DLD1 (cell line): ENCODE data around the gene SPSB4.

Experiments used
- in situ Hi-C: cut with HindIII; loops from 2 replicates; pipeline ENCODE4 v1.10.0; 2017; ENCODE audit warnings: low sequenced_read_pairs

SPSB4 gene

GRCh38 chr3:141052201-141053069, 1.3 kb downstream of the SPSB4 start:
- in situ Hi-C loops = no loop called here

- in situ Hi-C loops = no loop called here
Measured at GRCh38 chr3:141055136-141055535, 4.0 kb downstream of the SPSB4 start.

GRCh38 chr3:141055536-141056445, 4.6 kb downstream of the SPSB4 start:
- in situ Hi-C loops = no loop called here

- in situ Hi-C loops = no loop called here
Measured at GRCh38 chr3:141056751-141057171, 5.6 kb downstream of the SPSB4 start.

- in situ Hi-C loops = no loop called here
Measured at GRCh38 chr3:141057436-141057835, 6.3 kb downstream of the SPSB4 start.

GRCh38 chr3:141057946-141058800, 7.0 kb downstream of the SPSB4 start:
- in situ Hi-C loops = no loop called here

- in situ Hi-C loops = no loop called here
Measured at GRCh38 chr3:141058996-141059395, 7.8 kb downstream of the SPSB4 start.

- in situ Hi-C loops = no loop called here
Measured at GRCh38 chr3:141059816-141060215, 8.7 kb downstream of the SPSB4 start.

- in situ Hi-C loops = no loop called here
Measured at GRCh38 chr3:141060327-141060726, 9.2 kb downstream of the SPSB4 start.

GRCh38 chr3:141063831-141064230, 12.7 kb downstream of the SPSB4 start:
- in situ Hi-C loops = no loop called here

- in situ Hi-C loops = no loop called here
Measured at GRCh38 chr3:141064255-141064926, 13.2 kb downstream of the SPSB4 start.

- in situ Hi-C loops = no loop called here
Measured at GRCh38 chr3:141065258-141065657, 14.1 kb downstream of the SPSB4 start.

GRCh38 chr3:141065841-141066805, 15.0 kb downstream of the SPSB4 start:
- in situ Hi-C loops = no loop called here

- in situ Hi-C loops = no loop called here
Measured at GRCh38 chr3:141067206-141067974, 16.2 kb downstream of the SPSB4 start.

- in situ Hi-C loops = no loop called here
Measured at GRCh38 chr3:141070229-141070628, 19.1 kb downstream of the SPSB4 start.

GRCh38 chr3:141070727-141071357, 19.7 kb downstream of the SPSB4 start:
- in situ Hi-C loops = no loop called here

- in situ Hi-C loops = no loop called here
Measured at GRCh38 chr3:141071681-141072260, 20.6 kb downstream of the SPSB4 start.

GRCh38 chr3:141072950-141073349, 21.8 kb downstream of the SPSB4 start:
- in situ Hi-C loops = no loop called here
